Testis (tissue), 3 donors: ENCODE data around the gene RPL29. TPM values are rescaled to one million over a fixed set of nuclear protein-coding genes. Genes with fewer than 3 reads are reported as not detected.

Experiments used
- DNase-seq: peaks from one replicate; pipeline ENCODE4 v3.0.0-alpha.2; 2019
- H3K27ac ChIP-seq, 2 donors: fragments of 200-600 bp; sonication (generic); one replicate each; pipeline ENCODE4 v1.5.1; 2019
- H3K27me3 ChIP-seq: fragments of 200-600 bp; sonication (generic); one replicate; pipeline ENCODE4 v1.5.1; 2019
- H3K36me3 ChIP-seq: fragments of 200-600 bp; sonication (generic); one replicate; pipeline ENCODE4 v1.5.1; 2017; ENCODE audit warnings: low read depth; ENCODE audit errors: missing control alignments
- H3K4me1 ChIP-seq: fragments of 200-600 bp; sonication (generic); one replicate; pipeline ENCODE4 v1.5.1; 2019
- H3K4me3 ChIP-seq, 2 donors: fragments of 200-600 bp; sonication (generic); one replicate each; pipeline ENCODE4 v1.5.1; 2017 to 2019
- H3K9me3 ChIP-seq: fragments of 200-600 bp; sonication (generic); one replicate; pipeline ENCODE4 v1.5.1; 2017
- CTCF ChIP-seq, 3 experiments: fragments of 450-650 bp in 2 of 3; fragments of 200-600 bp in 1 of 3; sonication (generic) in 1 of 3; IDR thresholded peaks; one replicate each; pipeline ENCODE4 v1.5.1; 2016 to 2019; ENCODE audit warnings: antibody characterized with exemption in 3 of 3, mild to moderate bottlenecking in 2 of 3, moderate library complexity in 1 of 3
- POLR2A ChIP-seq: fragments of 450-650 bp; IDR thresholded peaks from one replicate; pipeline ENCODE4 v1.6.1; 2017; ENCODE audit warnings: antibody characterized with exemption, mild to moderate bottlenecking, moderate library complexity
- WGBS, 2 donors: methylation state at CpG; one replicate each; pipeline ENCODE4 v1.1.5; 2018; 5-methylcytosine and 5-hydroxymethylcytosine counted together
- intact Hi-C: fragments of 100-400 bp; cut with DNase I; formaldehyde crosslinking; loops from one replicate; pipeline ENCODE4 v1.15.1; 2023; ENCODE audit warnings: low total_unique reads
- polyA plus RNA-seq: library from polyadenylated mRNA; stranded (reverse); fragments of 350-450 nt; fragmentation: Illumina TruSeq; extraction: RNeasy Lipid Tissue Mini Kit (QIAGEN cat#74804); gene quantifications from one replicate; pipeline ENCODE4 v1.2.3, GENCODE V29; 2014; ENCODE audit warnings: low read depth, low replicate concordance; ENCODE audit not compliant: insufficient read depth
- total RNA-seq, 2 donors: library from RNA; depleted of rRNA; stranded (reverse); fragments of >200 nt; gene quantifications; one replicate each; pipeline ENCODE4 v1.2.3, GENCODE V29; 2016

Gene RPL29
- total and polyA plus RNA-seq, 3 donors from 2014 or later, result 491 to 999 (median 965) TPM

- intact Hi-C loops, result no loop called here
- TF ChIP-seq CTCF (IDR thresholded peaks at IDR 0.05) (no peak), POLR2A (no peak)
Observed at GRCh38 chr3:51949121-51949520, 46.6 kb downstream of the RPL29 start.

GRCh38 chr3:51948016-51948580, 47.6 kb downstream of the RPL29 start:
- no peaks in the 10 kb centered on the region for H3K27me3 ChIP-seq
- H3K27ac ChIP-seq, result no peak overlapping the region
- TF ChIP-seq CTCF (IDR thresholded peaks at IDR 0.05) (no peak), POLR2A (no peak)
- intact Hi-C loops, result no loop called here
- peaks cover 2% of the 10 kb centered on the region for H3K4me1 ChIP-seq
- 92 to 100% methylated on average over 7 to 9 of the region's 10 CpGs for WGBS, 2 donors
- DNase-seq, result no peak
- H3K36me3 ChIP-seq, result no peaks in the 10 kb centered on the region
- no peak overlapping the region for H3K4me3 ChIP-seq
- no peaks in the 10 kb centered on the region for H3K9me3 ChIP-seq

More at GRCh38 chr3:51949121-51949520, 46.6 kb downstream of the RPL29 start:
- Histone ChIP-seq H3K4me1 (no peaks in the 10 kb centered on the region), H3K27me3 (no peaks in the 10 kb centered on the region), H3K9me3 (no peaks in the 10 kb centered on the region), H3K4me3 (no peak overlapping the region), H3K36me3 (no peaks in the 10 kb centered on the region), H3K27ac (no peak overlapping the region)
- WGBS, 2 donors, result 91 to 100% methylated on average over 4 to 5 of the region's 5 CpGs
- DNase-seq, result no peak

GRCh38 chr3:51947215-51947900, 48.3 kb downstream of the RPL29 start:
- no peaks in the 10 kb centered on the region for H3K9me3 ChIP-seq
- no peak for DNase-seq
- no peak for TF ChIP-seq POLR2A
- TF ChIP-seq CTCF (IDR thresholded peaks at IDR 0.05), result no peak
- H3K36me3 ChIP-seq, result no peaks in the 10 kb centered on the region
- no peak overlapping the region for H3K4me3 ChIP-seq
- intact Hi-C loops, result no loop called here
- 78 to 85% methylated on average over 12 to 13 of the region's 13 CpGs for WGBS, 2 donors
- no peaks in the 10 kb centered on the region for H3K27me3 ChIP-seq
- H3K4me1 ChIP-seq, result peaks cover 9% of the 10 kb centered on the region
- no peak overlapping the region for H3K27ac ChIP-seq

GRCh38 chr3:51946796-51947195, 48.9 kb downstream of the RPL29 start:
- H3K27ac ChIP-seq, result no peak overlapping the region
- peaks cover 11% of the 10 kb centered on the region for H3K4me1 ChIP-seq
- intact Hi-C loops, result no loop called here
- H3K4me3 ChIP-seq, result no peak overlapping the region
- DNase-seq, result no peak
- no peaks in the 10 kb centered on the region for H3K36me3 ChIP-seq
- WGBS, 2 donors, result 92% methylated on average over 4 of the region's 4 CpGs
- H3K9me3 ChIP-seq, result no peaks in the 10 kb centered on the region
- TF ChIP-seq CTCF (IDR thresholded peaks at IDR 0.05) (no peak), POLR2A (no peak)
- H3K27me3 ChIP-seq, result no peaks in the 10 kb centered on the region
